SK-N-DZ (cell line): Measurements from ENCODE around the gene ZNF772.
A peak's percentile ranks its signal among the peaks of the same experiment; 100 is the strongest.

Source experiments
- DNase-seq: peaks from one replicate; pipeline ENCODE4 v3.0.0-alpha.2; 2015; ENCODE audit warnings: low spot score
- small RNA-seq, 2 experiments: library from RNA; depleted of rRNA; stranded (forward); fragments of <200 nt; gene quantifications; one replicate each; pipeline ENCODE3, GENCODE V24; 2014

Gene ZNF772

DNA sequence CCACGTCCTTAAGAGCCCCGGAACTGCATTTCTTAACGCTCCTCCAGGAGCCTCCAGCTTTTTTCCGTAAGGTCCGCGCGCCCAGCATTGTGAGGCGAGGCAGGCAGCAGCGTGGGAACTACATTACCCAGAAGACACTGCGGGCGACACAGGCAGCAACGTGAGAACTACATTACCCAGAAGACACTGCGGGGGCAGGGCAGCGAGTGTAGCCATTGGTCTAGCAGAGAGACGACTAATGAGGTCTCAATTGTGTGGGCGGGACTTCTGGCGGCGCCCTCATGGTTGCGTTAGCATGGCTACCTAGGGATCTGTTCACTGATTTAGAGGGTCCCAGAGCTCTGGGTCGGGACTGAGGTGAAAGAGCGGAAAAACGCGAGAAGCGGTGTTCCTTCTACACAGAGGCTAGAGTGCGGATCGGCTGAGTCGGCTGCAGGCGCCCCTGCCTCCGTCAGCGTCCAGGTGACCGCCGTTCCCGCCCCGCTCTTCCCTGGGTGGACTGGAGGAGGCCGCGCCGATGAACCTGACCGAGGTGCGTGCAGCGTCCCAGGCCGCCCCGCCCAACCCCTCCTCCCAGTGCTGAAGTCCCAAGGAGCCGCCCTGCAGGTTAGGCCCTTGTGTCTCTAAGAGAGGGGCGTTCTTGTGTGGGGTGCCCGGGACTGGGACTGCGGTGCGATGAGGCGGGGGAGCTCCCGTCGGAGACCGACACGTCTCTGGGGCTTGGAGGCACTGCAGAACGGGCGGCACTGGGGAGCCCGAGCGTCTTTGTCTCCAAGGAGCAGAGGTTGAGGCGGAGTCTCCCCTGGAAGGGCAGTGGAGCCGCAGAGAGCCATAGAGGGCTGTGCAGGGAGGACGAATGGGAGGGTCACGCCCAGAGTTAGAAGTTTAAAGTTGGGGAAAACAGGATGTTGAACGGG lies 42.0 kb downstream of the ZNF772 start, which contains the start of gene ZNF749:
Gene ZNF749, plus strand, starts transcription at position 264 of the 917 bp plus-strand sequence. Its CDS starts 254 bp downstream, at position 518.
- peak; percentile 95 for DNase-seq

DNA sequence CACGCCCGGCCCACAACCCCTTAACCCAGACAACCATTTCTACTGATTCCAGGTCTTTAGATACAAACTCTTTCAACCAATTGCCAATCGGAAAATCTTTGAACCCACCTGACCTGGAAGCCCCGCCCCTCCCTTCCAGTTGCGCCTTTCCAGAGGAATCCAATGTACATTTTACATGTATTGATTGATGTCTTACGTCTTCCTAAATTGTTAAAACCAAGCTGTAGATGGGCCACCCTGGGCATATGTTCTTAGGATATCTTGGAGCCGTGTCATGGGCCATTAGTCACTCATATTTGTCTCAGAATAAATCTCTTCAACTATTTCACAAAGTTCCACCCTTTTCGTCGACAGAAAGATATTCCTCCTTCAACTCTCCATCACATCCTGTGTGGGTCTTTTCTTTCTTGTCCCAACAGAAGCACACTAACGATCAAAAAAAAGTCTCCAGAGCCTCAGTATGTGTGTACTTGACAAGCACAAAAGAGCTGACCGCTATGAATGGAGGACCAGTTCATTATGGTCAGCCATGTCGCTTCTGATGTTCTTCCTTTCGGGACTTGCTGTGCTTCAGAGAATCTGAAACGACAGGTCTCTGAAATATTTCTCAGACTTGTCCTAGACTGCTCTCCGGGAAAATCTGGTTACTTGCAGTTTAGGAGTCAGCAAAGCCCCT lies 42.8 kb downstream of the ZNF772 start:
- peak; percentile 4 for DNase-seq

DNA sequence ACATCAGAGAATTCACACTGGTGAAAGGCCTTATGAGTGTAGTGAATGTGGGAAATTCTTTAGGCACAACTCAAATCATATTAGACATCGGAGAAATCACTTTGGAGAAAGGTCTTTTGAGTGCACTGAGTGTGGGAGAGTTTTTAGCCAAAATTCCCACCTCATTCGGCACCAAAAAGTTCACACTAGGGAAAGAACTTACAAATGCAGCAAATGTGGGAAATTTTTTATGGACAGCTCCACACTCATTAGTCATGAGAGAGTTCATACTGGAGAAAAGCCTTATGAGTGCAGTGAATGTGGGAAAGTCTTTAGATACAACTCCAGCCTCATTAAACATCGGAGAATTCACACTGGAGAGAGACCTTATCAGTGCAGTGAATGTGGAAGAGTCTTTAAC lies 56.3 kb downstream of the ZNF772 start:
- DNase-seq = no peak

DNA sequence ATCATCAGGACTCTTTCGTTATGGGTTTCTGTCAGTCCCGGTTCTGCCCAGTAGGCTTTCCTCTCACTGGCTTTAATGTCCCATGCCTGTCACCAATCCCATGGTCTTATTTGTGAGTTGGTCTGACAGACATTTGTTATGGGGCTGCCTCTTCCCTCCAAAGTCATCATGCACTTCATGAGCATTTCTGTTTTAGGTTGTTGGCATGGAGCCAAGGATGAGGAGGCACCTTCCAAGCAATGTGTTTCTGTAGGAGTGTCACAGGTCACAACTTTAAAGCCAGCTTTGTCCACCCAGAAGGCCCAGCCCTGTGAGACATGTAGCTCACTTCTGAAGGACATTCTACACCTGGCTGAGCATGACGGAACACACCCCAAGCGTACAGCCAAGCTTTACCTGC lies 57.9 kb downstream of the ZNF772 start:
- no peak for DNase-seq

Small RNA genes within 50 kb of the gene (small RNA-seq; reads per million reads assigned to genes)
- gene VN1R107P = 0 reads per million in 2 experiments
